Colonic mucosa (tissue), 4 donors: ENCODE data around the gene CERS3. TPM values are rescaled to one million over a fixed set of nuclear protein-coding genes. Genes with fewer than 3 reads are reported as not detected.
A peak's percentile ranks its signal among the peaks of the same experiment; 100 is the strongest.

Experiments
- DNase-seq: peaks from one replicate; pipeline ENCODE4 v3.0.0-alpha.2; 2020
- H3K27ac ChIP-seq: fragments of 200-600 bp; one replicate; pipeline ENCODE4 v1.8.0; 2021
- H3K27me3 ChIP-seq: fragments of 200-600 bp; one replicate; pipeline ENCODE4 v1.8.0; 2021
- H3K36me3 ChIP-seq: fragments of 200-600 bp; one replicate; pipeline ENCODE4 v1.8.0; 2021
- H3K4me1 ChIP-seq: fragments of 200-600 bp; one replicate; pipeline ENCODE4 v1.8.0; 2021; ENCODE audit warnings: mild to moderate bottlenecking
- H3K4me3 ChIP-seq: fragments of 200-600 bp; one replicate; pipeline ENCODE4 v1.8.0; 2021
- H3K9ac ChIP-seq, 2 donors: one replicate each; pipeline ENCODE4 v1.7.0; 2013; ENCODE audit warnings: control low read depth in 2 of 2, low read depth in 2 of 2, low read length in 2 of 2
- H3K9me3 ChIP-seq: fragments of 200-600 bp; one replicate; pipeline ENCODE4 v1.8.0; 2021
- intact Hi-C: fragments of 100-400 bp; cut with DNase I; formaldehyde crosslinking; loops from one replicate; pipeline ENCODE4 v1.14.1; 2022
- total RNA-seq, 2 donors: library from RNA; stranded (reverse); fragmentation: NEBNext Ultra II Directional in 1 of 2; extraction: Animal tissue kit (Norgen Biotek cat#: 25700) in 1 of 2; gene quantifications; one replicate each; pipeline ENCODE4 v1.2.1, GENCODE V29; 2021
- TF ChIP-seq, protein P1 (sequence below): fragments of 200-600 bp; IDR thresholded peaks from one replicate; pipeline ENCODE4 v1.8.0; 2022; ENCODE audit warnings: antibody characterized with exemption, mild to moderate bottlenecking
- donor health status: healthy.
- donor health status: DM: no; HTN: no; CAD: no.
- donor health status: DM: no; HTN: no; CAD: no.

CERS3 gene
- total RNA-seq, 2 donors from 2014 or later: 0.12 TPM; not detected in 1

DNA sequence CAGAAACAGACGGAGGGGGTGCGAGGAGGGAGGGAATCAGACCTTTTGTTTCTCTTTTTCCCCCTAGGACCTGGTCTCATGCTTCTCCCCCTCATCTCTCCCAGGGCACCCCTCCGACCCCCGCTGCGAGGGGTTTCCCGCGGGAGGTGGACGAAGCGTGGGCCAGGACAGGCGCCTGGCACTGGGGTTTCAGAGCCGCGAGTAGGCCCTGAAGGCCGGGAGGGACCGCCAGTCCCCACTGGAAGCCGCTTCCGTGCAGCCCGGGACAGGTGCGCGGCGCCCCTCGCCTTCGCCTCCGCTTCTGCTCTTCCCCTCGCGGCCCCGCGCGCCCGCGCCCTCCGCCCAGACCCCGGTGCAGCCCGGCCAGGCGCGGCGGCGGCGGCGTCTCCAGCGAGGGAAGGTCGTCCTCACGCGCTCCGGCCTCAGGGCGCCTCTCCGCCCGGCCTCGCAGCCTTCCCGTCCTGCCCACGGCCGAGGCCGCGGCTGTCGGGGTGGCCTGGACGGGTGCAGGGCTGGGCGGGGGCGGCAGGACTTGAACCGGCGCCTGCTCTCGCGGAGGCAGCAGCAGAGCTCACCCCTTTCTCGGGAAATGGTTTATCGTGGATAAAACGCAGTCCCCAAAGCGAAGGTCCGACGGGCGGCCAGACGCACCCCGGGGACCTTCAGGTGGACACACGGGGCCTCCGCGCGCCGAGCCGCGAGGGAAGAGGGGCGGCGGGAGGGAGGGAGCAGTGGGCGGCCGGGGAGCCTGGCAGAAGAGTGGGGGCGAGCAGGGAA, 155.4 kb downstream of the CERS3 start:
- no peaks in the 10 kb centered on the region for H3K9me3 ChIP-seq
- H3K4me1 ChIP-seq: no peaks in the 10 kb centered on the region
- H3K27me3 ChIP-seq: peaks cover 10% of the 10 kb centered on the region
- peak overlapping the region; percentile 5 for H3K4me3 ChIP-seq
- H3K36me3 ChIP-seq: no peaks in the 10 kb centered on the region
- intact Hi-C loops: no loop called here
- TF ChIP-seq, protein P1, sequence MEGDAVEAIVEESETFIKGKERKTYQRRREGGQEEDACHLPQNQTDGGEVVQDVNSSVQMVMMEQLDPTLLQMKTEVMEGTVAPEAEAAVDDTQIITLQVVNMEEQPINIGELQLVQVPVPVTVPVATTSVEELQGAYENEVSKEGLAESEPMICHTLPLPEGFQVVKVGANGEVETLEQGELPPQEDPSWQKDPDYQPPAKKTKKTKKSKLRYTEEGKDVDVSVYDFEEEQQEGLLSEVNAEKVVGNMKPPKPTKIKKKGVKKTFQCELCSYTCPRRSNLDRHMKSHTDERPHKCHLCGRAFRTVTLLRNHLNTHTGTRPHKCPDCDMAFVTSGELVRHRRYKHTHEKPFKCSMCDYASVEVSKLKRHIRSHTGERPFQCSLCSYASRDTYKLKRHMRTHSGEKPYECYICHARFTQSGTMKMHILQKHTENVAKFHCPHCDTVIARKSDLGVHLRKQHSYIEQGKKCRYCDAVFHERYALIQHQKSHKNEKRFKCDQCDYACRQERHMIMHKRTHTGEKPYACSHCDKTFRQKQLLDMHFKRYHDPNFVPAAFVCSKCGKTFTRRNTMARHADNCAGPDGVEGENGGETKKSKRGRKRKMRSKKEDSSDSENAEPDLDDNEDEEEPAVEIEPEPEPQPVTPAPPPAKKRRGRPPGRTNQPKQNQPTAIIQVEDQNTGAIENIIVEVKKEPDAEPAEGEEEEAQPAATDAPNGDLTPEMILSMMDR: no peak
- H3K27ac ChIP-seq: no peak overlapping the region
- peak overlapping the region in 1 of 2 donors; percentile 35 for H3K9ac ChIP-seq
- DNase-seq: no peak

DNA sequence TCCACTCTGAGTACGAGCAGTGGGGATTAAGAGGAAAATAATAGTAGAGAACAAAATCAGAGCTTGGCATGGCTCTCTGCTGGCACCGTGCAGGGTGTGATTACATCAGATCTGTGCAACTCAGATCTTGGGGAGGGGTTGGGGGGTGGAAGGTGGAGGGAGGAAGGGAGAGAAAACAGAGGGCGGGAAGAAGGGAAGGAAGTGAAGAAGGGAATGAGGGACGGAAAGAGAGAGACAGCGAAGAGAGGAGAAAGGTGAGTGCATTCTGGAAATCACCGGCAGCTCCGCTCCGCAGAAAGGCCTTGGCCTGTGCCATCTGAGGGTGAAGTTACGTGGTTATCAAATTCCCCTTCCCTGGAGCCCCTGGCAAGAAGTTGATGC, 156.0 kb downstream of the CERS3 start:
- TF ChIP-seq, protein P1: no peak
- DNase-seq: no peak
- Histone ChIP-seq H3K9ac (no peak overlapping the region), H3K4me3 (peak overlapping the region; percentile 5), H3K4me1 (no peaks in the 10 kb centered on the region), H3K27ac (no peak overlapping the region), H3K9me3 (no peaks in the 10 kb centered on the region), H3K27me3 (peaks cover 10% of the 10 kb centered on the region), H3K36me3 (no peaks in the 10 kb centered on the region)
- intact Hi-C loops: no loop called here

DNA sequence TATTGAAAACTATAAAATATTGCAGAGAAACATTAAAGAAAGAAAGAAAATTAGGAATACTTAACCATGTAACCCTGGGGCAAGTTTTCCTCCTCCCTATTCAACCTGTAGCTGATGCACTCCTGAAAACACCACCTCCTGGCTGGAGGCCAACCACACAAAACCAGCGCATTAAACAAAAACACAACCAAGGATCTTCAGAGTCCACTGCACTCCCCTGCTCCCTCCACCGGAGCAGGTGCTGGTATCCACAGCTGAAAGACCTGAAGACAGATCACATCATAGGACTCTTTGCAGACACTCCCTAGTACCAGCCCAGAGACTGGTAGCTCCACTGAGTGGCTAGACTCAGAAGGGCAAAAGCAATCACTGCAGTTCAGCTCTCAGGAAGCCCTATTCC, 173.4 kb downstream of the CERS3 start:
- no peaks in the 10 kb centered on the region for H3K36me3 ChIP-seq
- H3K27me3 ChIP-seq: no peaks in the 10 kb centered on the region
- no peaks in the 10 kb centered on the region for H3K9me3 ChIP-seq
- H3K9ac ChIP-seq: no peak overlapping the region
- H3K4me3 ChIP-seq: no peak overlapping the region
- TF ChIP-seq, protein P1: no peak
- no peak overlapping the region for H3K27ac ChIP-seq
- no peak for DNase-seq
- H3K4me1 ChIP-seq: no peaks in the 10 kb centered on the region
- intact Hi-C loops: no loop called here

DNA sequence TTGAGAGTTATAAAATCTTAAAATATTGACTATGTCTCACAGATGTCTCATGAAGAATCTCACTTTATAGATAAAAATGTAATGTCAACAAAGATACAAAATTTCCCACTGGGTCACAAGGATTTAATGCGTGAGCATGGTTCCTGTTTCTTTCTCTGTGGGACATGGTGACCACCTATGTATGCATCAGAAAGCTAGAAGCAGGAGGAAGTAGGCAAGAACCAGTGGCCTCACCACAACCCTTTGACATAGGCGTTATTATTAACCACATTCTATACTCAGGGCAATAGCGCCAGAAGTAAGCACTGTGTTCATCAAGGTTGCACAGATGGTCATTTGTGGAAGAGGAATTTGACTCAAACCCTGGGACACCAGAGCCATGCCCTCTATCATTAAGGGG, 175.3 kb downstream of the CERS3 start:
- Histone ChIP-seq H3K27ac (no peak overlapping the region), H3K4me3 (no peak overlapping the region), H3K9me3 (no peaks in the 10 kb centered on the region), H3K36me3 (no peaks in the 10 kb centered on the region), H3K4me1 (peaks cover 4% of the 10 kb centered on the region), H3K27me3 (no peaks in the 10 kb centered on the region), H3K9ac (no peak overlapping the region)
- intact Hi-C loops: loop anchor here (5.0 kb wide), 1 partner anchor 214 kb away; no protein-coding TSS in a partner anchor
- DNase-seq: no peak
- TF ChIP-seq, protein P1: no peak

DNA sequence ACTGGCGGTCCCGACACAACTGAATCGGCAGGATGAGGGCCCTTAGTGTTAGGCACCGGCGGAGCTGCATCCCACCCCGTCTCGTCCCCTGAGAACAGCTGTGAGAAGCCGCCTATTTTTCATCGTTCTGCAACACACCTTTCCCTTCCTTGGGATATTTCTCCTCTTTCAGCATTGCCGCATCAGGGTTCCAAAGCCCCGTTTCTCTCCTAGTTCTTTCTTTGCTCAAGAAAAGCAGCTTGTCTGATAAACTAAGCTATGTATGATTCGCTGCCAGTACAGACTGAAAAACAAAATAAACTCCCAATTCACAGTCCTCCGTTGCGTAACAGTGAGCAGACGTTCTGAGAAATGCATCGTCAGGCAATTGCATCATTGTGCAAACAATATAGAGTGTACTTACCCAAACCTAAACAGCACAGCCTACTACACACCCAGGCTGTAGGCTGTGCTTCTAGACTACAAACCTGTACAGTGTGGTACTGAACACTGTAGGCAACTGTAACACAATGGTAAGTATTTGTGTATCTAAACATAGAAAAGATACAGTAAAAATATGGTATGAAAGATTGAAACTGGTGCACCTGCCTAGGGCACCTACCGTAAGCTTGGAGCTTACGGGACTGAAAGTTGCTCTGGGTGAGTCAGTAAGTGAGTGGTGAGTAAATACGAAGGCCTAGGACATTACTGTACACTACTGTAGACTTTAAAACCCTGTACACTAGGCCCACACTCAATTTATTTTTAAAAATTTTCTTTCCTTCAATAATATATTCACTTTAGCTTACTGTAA, 178.1 kb downstream of the CERS3 start:
- H3K4me1 ChIP-seq: peaks cover 4% of the 10 kb centered on the region
- no peaks in the 10 kb centered on the region for H3K27me3 ChIP-seq
- H3K36me3 ChIP-seq: no peaks in the 10 kb centered on the region
- no peaks in the 10 kb centered on the region for H3K9me3 ChIP-seq
- TF ChIP-seq, protein P1: no peak
- DNase-seq: peak; percentile 67
- H3K27ac ChIP-seq: peak overlapping the region; percentile 84
- peak overlapping the region in 1 of 2 donors; percentile 75 for H3K9ac ChIP-seq
- intact Hi-C loops: loop anchor here (2.0 to 5.0 kb wide), 2 partner anchors 32 to 217 kb away; no protein-coding TSS in a partner anchor
- H3K4me3 ChIP-seq: peak overlapping the region; percentile 83

Other genes starting within 250 kb of the CERS3 start
- gene ADAMTS17, start 187.0 kb downstream of the CERS3 start, total RNA-seq: 1 to 10 TPM; 4.2 to 8.3 TPM
- 10 to 100 TPM; 12.6 to 14.4 TPM for gene LINS1, start 73.2 kb upstream of the CERS3 start, total RNA-seq
- gene ASB7, start 73.6 kb upstream of the CERS3 start, total RNA-seq: 10 to 100 TPM; 16.2 to 17.8 TPM